DMS 273 (cell line): ENCODE data around the gene DDX18.
"Not testable (repeated sequence)": the region's sequence is repeated elsewhere in the genome, so short reads cannot be mapped to it uniquely, and the experiment has no call there.

Source experiments
- DNase-seq: peaks from one replicate; lab custom pipeline; 2025; ENCODE audit not compliant: unreplicated experiment; lab: John Stamatoyannopoulos, UW

DDX18 gene

DNA sequence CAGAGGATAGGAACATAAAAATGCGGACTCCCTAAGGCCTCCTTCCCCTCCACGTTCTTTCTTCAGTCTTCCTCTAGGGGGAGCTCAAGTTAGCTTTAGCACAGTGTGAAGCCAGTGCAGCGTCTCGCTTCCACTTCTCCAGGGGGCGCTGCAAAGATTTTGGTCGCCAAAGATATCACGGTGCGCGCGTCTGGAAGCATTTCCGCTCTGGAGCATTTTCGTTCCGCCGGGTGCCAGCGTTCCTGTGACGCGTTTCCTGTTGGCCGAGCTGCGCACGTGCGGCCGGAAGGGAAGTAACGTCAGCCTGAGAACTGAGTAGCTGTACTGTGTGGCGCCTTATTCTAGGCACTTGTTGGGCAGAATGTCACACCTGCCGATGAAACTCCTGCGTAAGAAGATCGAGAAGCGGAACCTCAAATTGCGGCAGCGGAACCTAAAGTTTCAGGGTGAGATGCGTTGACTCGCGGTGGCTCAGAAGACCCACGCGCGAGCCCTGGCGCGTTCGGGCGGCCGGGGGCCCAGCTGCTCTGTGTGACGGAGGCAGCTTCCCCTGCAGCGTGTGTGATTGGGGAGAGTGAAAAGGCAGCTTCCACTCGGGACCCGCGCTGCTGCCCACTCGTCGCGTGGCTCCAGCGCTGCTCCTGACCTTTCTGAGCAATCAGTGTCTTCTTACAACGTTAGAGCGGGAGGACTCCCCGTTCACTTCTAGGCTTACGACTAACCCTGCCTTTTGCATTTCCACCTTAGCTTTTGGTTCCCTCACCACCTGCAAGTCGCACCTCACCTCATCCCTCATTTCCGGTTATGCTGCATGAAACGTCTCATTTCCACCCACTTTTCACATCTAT is at the start of gene DDX18:
TSS of gene DDX18 (plus strand) at position 275 of the 848 bp plus-strand sequence. CDS start at position 362, 87 bp downstream.
- peak; percentile 99 for DNase-seq

DNA sequence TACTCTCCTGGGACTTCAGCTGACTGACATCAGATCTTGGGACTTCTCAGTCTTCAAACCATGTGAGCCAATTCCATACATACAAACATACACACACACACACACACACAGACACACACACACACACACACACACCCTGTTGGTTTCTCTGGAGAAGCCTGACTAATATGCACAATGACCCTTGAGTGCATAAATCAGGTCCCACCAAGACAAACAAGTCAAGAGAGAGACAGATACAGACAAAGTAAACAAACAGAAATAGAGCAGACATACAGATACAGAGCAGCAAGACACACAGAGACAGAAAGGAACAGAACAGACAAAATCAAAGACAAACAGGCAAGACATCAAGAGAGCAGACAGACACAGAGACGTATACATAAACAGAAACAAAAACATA is 43.8 kb upstream of the DDX18 start:
- DNase-seq, result no peak

- peak; percentile 76 for DNase-seq
Observed at GRCh38 chr2:117771969-117772630, 42.4 kb upstream of the DDX18 start.

GRCh38 chr2:117774716-117775115 is 39.8 kb upstream of the DDX18 start:
- DNase-seq, result no peak

DNA sequence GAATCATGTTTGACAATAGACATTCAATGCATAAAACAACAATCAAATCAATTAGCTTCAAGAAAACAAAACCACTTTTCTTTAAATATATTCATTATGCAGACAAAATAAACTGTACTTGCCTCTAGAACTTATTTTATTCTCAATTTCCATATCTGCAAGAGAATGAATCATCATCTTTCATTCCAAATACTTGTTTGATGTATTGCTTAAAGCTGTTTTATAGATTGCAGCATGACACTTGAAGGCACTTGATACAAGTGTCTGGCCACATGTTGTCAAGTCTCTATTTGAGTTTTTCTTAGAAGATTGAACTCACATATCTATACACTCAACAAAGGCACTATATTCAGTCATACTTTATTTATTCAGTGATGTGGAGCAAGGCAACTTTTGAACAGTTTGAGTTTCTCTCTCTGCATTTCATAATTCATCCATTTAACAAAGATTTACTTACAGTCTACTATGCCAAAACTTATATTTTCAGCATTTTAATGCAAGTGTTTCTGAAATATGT is 38.7 kb upstream of the DDX18 start:
- DNase-seq, result no peak

DNA sequence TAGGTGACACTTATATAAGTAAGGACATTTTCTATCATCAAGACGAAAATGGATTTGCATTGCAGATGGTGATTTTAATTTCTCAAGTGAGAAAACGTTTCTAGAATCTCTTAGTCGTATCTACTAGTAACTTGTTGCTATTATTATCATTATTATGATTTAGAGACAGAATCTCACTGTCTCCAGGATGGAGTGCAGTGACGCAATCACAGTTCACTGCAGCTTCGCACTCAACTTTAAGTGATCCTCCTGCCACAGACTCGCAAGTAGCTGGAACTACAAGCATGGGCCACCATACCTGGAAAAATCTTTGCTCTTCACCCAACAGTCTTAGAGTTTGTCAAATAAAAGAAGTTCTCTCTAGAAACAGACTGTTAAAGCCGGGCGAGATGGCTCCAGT is 37.6 kb upstream of the DDX18 start:
- no peak for DNase-seq

- peak; percentile 80 for DNase-seq
Observed at GRCh38 chr2:117785740-117786139, 28.8 kb upstream of the DDX18 start.

DNA sequence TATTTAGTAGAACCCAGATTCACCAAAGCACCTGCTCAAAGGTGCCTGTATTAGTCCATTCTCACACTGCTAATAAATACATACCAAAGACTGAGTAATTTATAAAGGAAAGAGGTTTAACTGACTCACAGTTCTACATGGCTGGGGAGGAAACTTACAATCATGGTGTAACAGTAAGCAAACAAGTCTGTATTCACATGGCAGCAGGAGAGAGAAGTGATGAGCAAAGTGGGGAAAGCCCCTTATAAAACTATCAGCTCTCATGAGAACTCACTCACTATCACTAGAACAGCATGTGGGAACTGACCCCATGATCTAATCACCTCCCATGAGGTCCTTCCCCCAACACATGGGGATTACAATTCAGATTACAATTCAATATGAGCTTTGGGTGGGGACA is 28.0 kb upstream of the DDX18 start:
- DNase-seq, result no peak

GRCh38 chr2:117789505-117789904 is 25.0 kb upstream of the DDX18 start:
- DNase-seq, result no peak

DNA sequence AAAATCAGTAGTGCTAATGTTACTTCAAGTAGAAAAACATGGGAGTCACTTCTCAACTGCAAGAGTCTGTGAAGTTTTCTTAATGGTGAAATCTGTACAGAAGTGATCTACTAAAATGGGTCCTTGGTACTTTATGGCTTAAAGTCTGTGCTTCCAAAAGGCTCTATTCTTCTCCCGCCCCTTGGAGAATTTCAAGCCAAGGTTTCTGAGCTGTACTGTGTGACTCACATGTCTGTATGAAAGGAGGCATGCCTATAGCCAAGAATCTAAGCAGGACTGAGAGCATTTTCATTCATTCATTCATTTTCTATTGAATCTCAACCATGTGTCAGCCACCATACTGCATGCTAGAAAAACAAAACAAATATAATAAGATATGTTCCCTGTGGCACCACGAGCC is 19.8 kb upstream of the DDX18 start:
- DNase-seq, result no peak

DNA sequence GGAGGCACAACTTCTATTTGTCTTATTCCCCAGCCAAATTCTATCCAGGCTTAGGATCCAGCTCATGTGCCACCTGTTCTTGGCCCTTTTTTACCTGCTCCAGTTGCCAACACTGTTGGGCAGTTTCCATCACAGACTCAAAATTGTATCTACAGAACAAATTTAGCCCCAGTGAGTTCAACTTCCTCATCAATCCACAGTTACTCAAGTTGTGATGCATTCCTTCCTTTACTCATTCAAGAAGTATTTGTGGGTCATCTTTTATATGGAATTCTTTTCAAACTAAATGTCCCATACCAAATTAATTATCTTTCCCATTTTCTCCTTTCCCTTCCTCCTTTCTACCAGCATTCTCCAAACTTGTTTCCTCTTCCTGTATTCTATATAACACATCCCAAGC is 12.7 kb upstream of the DDX18 start:
- DNase-seq, result no peak

DNA sequence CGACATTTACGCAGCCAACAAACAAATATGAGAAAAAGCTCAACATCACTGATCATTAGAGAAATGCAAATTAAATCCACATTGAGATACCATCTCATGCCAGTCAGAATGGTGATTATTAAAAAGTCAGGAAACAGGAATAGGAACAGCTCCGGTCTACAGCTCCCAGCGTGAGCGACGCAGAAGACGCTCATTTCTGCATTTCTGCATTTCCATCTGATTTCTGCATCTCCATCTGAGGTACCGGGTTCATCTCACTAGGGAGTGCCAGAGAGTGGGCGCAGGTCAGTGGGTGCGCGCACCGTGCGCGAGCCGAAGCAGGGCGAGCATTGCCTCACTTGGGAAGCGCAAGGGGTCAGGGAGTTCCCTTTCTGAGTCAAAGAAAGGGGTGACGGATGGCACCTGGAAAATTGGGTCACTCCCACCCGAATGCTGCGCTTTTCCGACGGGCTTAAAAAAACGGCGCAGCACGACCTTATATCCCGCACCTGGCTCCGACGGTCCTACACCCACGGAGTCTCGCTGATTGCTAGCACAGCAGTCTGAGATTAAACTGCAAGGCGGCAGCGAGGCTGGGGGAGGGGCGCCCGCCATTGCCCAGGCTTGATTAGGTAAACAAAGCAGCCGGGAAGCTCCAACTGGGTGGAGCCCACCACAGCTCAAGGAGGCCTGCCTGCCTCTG is 10.7 kb upstream of the DDX18 start:
- DNase-seq, result peak; percentile 42

DNA sequence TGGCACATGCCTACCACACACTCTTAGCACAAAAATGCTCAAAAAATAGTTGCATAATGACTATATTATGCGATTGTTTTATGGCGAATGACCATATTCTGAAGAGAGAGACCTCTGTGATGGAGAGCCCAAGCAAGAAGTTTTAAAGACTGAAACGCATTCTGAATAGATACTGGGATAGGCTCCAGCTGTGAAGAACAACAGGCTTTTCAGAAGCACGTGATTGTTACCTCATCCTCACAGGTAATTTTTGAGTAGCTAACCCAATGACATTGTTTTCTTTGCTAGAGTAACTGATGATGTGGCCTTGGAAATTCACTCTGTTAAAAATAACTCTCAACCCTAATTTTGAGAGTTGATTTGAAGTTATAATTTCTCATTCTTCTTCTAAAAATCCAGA is 2.0 kb upstream of the DDX18 start:
- no peak for DNase-seq

DNA sequence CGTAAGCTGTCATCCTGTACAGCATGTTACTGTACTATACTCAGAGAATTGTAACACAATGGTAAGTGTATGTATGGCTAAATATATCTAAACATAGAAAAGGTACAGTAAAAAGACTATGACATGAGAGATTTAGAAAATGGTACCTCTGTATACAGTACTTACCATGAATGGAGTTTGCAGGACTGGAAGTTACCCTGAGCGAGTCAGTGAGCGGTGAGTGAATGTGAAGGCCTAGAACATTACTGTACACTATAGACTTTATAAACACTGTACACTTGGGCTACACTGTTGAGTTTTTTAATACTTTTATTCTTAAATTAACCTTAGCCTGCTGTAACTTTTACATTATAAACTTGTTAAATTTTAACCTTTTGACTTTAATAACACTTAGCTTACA is 1.5 kb downstream of the DDX18 start:
- DNase-seq, result no peak

- DNase-seq, result no peak
Observed at GRCh38 chr2:117818921-117819320, 4.4 kb downstream of the DDX18 start.

- DNase-seq, result no peak
Observed at GRCh38 chr2:117820444-117820843, 6.0 kb downstream of the DDX18 start.

GRCh38 chr2:117825437-117825836 is 10.9 kb downstream of the DDX18 start:
- DNase-seq, result no peak

GRCh38 chr2:117827464-117827863 is 13.0 kb downstream of the DDX18 start:
- DNase-seq, result not testable (repeated sequence)

GRCh38 chr2:117828870-117829269 is 14.4 kb downstream of the DDX18 start:
- DNase-seq, result no peak

DNA sequence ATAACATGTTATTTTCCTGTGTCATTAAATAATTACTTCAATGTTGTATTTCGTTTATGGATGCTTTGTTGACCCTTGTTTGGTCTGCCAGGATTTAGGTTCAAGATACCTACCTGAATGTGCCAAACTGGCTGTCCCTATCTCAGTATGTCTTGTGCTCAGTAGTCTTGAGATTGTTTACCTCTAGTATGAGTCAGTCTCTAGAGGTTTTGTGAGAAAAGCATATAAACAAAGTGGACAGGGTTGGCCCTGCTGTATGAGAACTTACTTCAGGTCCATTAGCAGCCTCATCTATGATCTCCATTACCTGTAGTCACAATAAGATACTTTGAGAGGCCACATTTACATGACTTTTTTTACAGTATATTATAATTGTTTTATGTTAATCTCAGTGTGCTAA is 17.8 kb downstream of the DDX18 start:
- DNase-seq, result no peak

- DNase-seq, result peak; percentile 11
Observed at GRCh38 chr2:117832905-117833613, 18.6 kb downstream of the DDX18 start.
